GM23338 (cell line): ENCODE data around the gene AKAP13. TPM values are rescaled to one million over a fixed set of nuclear protein-coding genes. Genes with fewer than 3 reads are reported as not detected.

Experiments
- ETS1 ChIP-seq: IDR thresholded peaks from 2 replicates; pipeline ENCODE4 v1.6.1; 2016; ENCODE audit warnings: antibody characterized with exemption
- REST ChIP-seq: IDR thresholded peaks from one replicate; pipeline ENCODE4 v1.6.1; 2018; ENCODE audit warnings: antibody characterized with exemption; ENCODE audit not compliant: unreplicated experiment
- ZNF114 ChIP-seq: fragments of 250-450 bp; sonication (Bioruptor Pico); IDR thresholded peaks from 2 replicates; pipeline ENCODE4 v1.5.0; 2020; ENCODE audit warnings: mild to moderate bottlenecking, moderate library complexity
- ZNF331 ChIP-seq: fragments of 250-450 bp; sonication (Bioruptor Pico); IDR thresholded peaks from 2 replicates; pipeline ENCODE4 v1.5.0; 2020; ENCODE audit warnings: low read depth, mild to moderate bottlenecking, moderate library complexity
- ZNF462 ChIP-seq: fragments of 250-450 bp; sonication (Bioruptor Pico); IDR thresholded peaks from 2 replicates; pipeline ENCODE4 v1.5.0; 2020; ENCODE audit warnings: mild to moderate bottlenecking, moderate library complexity
- polyA plus RNA-seq: library from polyadenylated mRNA; unstranded; fragments of >200 nt; fragmentation: Nextera tagmentation; extraction: Ambion mirVana; gene quantifications from 2 replicates; pipeline ENCODE4 v1.2.1, GENCODE V29; 2016
- total RNA-seq: library from RNA; depleted of rRNA; stranded (reverse); fragments of >200 nt; shearing (Covaris generic); gene quantifications from 2 replicates; pipeline ENCODE4 v1.2.3, GENCODE V29; 2014

AKAP13 gene
- total and polyA plus RNA-seq, 2 experiments from 2014 or later, result 46.2 to 60.7 TPM

- no peak for TF ChIP-seq ZNF462 (CRISPR knock-in tag)
- no peak for TF ChIP-seq ZNF331 (CRISPR knock-in tag)
- TF ChIP-seq ZNF114 (CRISPR knock-in tag), result no peak
- TF ChIP-seq REST, result no peak
- TF ChIP-seq ETS1, result no peak
These were observed 26.5 kb downstream of the AKAP13 start (continued) for GRCh38 chr15:85406916-85407315.
